ENCODE data around the gene KPNB1.
A peak's percentile ranks its signal among the peaks of the same experiment; 100 is the strongest.

Gene KPNB1

DNA sequence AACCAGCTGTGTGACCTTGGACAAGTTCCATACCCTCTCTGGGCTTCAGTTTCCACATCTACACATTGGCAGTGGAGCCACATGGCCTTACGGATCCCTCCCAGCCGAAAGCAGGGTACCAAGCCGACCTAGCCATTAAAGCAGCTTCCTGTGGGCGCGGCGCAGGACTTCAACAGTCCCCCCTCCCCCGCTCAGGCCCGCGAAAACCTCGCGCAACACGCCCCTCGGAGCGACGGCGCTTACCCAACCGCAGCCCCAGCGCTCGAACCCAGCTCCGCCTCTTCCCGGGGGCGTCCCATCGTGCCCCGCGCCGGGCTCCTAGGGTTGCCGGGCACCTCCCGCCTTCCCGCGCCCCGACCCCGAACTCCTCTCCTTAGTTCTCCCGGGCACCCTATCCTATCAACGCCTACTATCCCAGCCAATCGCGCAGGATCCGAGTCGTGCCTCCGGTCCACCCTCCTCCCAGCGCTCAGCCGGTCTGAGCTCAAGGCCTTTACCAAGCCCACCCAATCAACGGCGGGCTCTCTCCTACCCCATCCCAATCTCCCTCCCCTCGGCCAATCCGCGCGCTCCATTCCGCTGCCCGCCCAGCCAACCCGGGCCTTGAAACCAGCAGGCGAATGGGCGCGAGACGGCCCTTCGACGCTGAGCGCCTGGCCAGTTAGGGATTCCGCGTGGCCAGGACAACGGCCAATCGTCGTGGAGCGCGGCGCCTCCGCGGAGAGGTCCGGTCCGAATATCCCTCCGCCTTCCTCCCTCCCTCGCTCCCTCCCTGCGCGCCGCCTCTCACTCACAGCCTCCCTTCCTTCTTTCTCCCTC is at the start of gene KPNB1:
Gene KPNB1 (plus strand): TSS at position 767 of the 819 bp plus-strand sequence. CDS start 326 bp downstream, outside the sequence.
- Mint-ChIP-seq H3K27ac (peak within 1 kb of the TSS; percentile 98), H3K4me3 (peak within 1 kb of the TSS; percentile 95), H3K9me3 (no peaks in the 10 kb centered on the region), H3K27me3 (no peaks in the 10 kb centered on the region), H3K4me1 (ENCODE audit: low read depth) (peaks cover 58% of the 10 kb centered on the region), H3K36me3 (ENCODE audit: low read depth) (peaks cover 36% of the 10 kb centered on the region)

DNA sequence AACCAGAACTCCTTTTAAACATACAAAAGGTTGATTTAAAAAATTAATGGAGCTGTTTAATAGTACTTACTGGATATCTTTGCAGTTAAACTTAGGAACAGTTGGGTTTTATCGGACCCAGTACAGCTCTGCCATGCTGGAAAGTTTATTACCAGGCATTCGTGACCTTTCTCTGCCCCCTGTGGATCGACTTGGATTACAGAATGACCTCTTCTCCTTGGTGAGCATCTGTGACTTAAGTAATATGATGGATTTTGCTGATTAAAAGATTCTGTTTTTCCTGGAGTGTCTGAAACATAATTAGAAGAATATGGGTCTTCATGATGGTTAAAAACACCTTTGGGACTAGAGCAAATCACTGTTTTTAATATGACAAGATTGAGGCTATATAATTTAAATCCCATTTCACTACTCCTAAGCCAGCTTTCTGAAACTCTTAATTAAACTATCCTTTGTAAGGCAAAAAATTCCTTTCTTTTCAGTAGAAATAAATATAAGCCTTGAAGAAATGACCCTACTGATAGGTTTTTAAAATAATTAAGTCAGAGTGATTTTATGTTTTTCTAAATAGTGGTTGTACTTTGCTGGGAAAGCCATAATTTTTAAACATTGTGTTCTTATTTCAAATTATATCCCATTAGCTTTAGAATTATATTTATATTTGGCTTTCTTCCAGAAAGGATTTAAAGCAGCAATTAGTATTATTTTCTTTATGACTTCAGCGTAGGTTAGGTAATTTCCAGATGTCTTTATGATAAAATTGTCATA is 45.7 kb upstream of the KPNB1 start:
- H3K27ac Mint-ChIP-seq = no peak overlapping the region
- H3K4me3 Mint-ChIP-seq = no peak overlapping the region
- no peaks in the 10 kb centered on the region for H3K4me1 Mint-ChIP-seq (ENCODE audit: low read depth)
- H3K36me3 Mint-ChIP-seq (ENCODE audit: low read depth) = peaks cover 64% of the 10 kb centered on the region
- no peaks in the 10 kb centered on the region for H3K9me3 Mint-ChIP-seq
- H3K27me3 Mint-ChIP-seq = no peaks in the 10 kb centered on the region

DNA sequence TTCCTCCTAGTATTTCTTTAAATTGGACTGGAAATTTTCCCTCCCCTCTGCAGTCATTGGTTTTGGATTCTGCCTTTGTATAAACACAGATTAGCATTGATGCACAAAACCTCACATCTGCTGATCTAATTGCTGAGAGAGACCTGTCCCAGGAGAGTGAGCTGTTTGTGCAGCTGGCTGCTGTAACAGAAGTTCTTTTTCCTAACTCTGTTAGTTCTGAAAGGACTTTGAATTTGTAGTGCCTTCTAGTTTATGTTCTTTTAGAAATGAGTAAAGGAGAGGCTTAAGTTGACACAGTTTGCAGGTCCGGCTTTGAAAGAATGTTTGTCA is 45.2 kb upstream of the KPNB1 start:
- no peaks in the 10 kb centered on the region for H3K4me1 Mint-ChIP-seq (ENCODE audit: low read depth)
- no peaks in the 10 kb centered on the region for H3K27me3 Mint-ChIP-seq
- peaks cover 64% of the 10 kb centered on the region for H3K36me3 Mint-ChIP-seq (ENCODE audit: low read depth)
- H3K27ac Mint-ChIP-seq = no peak overlapping the region
- no peaks in the 10 kb centered on the region for H3K9me3 Mint-ChIP-seq
- H3K4me3 Mint-ChIP-seq = no peak overlapping the region

DNA sequence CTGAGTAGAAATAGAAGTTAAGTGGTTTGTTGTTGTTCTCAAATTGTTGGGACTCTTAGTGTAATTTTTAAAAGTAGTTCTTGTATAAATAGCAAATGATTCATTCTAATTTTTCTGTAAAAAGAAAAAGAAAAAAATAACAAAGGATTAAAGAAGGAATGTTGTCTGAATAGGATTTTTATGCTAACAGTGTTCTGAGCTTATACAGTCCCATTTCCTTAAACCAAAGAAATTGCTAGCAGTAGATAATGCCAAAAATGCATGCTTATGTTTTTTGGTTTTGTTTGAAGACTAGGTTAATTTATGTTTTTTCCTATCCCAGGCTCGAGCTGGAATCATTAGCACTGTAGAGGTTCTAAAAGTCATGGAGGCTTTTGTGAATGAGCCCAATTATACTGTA is 44.7 kb upstream of the KPNB1 start:
- Mint-ChIP-seq H3K27ac (no peak overlapping the region), H3K4me1 (ENCODE audit: low read depth) (no peaks in the 10 kb centered on the region), H3K9me3 (no peaks in the 10 kb centered on the region), H3K27me3 (no peaks in the 10 kb centered on the region), H3K36me3 (ENCODE audit: low read depth) (peaks cover 67% of the 10 kb centered on the region), H3K4me3 (no peak overlapping the region)

DNA sequence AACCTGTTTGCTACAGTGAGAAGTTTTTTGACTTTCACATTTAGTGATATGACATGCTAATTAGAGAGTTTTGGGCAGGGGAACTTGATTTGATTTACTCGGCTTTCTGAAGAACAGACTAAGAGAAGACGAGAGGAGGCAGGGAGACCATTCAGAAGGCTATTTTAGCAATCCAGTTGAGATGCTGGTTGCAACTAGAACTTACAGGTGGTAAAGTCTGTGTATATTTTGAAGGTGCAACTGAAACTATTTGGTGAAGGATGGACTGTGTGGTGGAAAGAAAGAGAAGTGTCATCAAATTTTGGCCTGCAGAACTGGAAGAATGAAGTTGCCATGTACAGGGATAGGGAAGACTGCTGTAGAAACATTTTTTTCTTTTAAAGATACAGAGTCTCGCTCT is 42.2 kb upstream of the KPNB1 start:
- Mint-ChIP-seq H3K4me3 (no peak overlapping the region), H3K4me1 (ENCODE audit: low read depth) (no peaks in the 10 kb centered on the region), H3K27me3 (no peaks in the 10 kb centered on the region), H3K27ac (peak overlapping the region; percentile 12), H3K36me3 (ENCODE audit: low read depth) (peaks cover 59% of the 10 kb centered on the region), H3K9me3 (no peaks in the 10 kb centered on the region)

DNA sequence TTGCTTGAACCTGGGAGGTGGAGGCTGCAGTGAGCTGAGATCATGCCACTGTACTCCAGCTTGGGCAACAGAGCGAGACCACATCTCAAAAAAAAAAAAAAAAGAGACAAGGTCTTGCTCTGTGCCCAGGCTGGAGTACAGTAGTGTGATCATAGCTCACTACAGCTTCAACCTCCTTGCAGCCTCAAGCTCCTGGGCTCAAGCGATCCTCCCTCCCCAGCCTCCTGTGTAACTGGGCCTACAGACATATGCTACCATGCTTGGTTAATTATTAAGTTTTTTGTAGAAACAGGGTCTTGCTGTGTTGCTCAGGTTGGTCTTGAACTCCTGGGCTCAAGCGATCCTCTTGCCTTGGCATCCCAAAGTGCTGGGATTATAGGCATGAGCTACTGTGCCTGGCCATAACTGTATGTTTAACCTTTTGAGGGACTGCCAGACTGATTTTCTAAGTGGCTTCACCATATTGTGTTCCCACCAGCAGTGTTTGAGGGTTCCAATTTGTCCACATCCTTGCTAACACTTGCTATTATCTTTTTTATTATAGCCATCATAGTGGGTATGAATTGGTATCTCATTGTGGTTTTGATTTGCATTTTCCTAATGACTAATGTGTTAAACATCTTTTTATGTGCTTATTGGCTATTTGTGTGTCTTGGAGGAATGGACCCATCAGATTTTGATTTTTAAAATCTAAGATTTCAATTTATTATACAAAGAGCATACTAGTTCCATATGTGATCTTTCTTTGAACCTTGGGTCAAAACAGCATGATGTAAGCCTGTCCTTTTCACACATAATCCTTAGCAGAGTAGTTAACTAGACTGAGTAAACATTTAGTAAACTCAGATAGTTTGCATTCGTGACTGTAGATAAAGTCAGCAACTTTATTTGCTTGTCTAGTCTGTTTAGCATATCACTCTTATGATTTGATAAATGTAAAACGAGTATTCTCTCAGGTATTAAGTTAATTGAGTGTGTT is 38.1 kb upstream of the KPNB1 start:
- Mint-ChIP-seq H3K4me3 (no peak overlapping the region), H3K9me3 (no peaks in the 10 kb centered on the region), H3K36me3 (ENCODE audit: low read depth) (peaks cover 43% of the 10 kb centered on the region), H3K27ac (no peak overlapping the region), H3K4me1 (ENCODE audit: low read depth) (peaks cover 4% of the 10 kb centered on the region), H3K27me3 (no peaks in the 10 kb centered on the region)

DNA sequence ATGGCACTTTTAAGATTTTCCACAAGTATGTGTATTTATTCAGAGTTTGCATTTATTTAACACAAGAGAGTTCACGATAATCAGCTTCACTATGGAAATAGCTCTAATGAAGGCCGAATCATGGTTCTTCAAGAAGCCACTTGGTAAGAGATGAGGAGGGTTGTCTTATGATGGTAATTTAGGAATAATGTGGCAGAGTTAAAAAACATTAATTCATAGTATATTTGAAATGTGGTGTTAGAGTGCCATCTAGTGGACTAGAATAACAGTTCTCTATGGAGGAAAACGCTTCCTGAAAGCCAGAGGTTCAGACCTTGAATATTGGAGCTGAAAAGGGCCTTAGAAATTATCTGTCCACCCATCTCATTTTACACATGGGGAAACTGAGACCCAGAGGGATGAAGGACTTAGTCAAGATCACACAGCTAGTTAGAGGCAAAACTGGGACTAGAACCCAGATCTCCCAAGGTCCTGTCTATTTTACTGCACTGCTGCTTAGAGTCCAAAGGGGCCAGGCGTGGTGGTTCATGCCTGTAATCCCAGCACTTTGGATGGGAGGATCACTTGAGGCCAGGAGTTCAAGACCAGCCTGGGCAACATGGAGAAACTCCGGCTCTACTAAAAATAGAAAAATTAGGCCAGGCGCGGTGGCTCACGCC is 33.8 kb upstream of the KPNB1 start:
- no peaks in the 10 kb centered on the region for H3K27me3 Mint-ChIP-seq
- peaks cover 25% of the 10 kb centered on the region for H3K4me1 Mint-ChIP-seq (ENCODE audit: low read depth)
- H3K36me3 Mint-ChIP-seq (ENCODE audit: low read depth) = peaks cover 45% of the 10 kb centered on the region
- no peak overlapping the region for H3K4me3 Mint-ChIP-seq
- H3K9me3 Mint-ChIP-seq = no peaks in the 10 kb centered on the region
- peak overlapping the region; percentile 58 for H3K27ac Mint-ChIP-seq

DNA sequence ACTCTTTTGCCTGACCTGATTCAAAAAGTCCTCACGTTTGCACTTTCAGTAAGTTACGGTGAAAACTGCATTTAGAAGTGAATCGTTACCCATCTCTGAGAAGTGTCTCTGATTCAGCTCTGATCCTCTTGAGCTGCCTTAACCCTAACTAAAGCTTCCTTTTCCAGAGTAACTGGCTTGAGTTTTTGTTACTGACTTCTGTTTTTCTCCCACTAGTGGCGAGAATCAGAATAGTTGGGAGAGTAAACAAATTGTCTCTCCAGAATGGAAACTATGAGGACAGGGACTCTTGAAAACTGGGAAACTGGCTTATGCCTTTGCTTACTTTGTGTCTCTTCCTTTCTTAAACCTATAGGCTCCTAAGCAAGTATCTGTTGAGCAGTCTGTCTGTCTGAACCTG is 31.3 kb upstream of the KPNB1 start:
- peaks cover 56% of the 10 kb centered on the region for H3K36me3 Mint-ChIP-seq (ENCODE audit: low read depth)
- H3K27me3 Mint-ChIP-seq = no peaks in the 10 kb centered on the region
- no peak overlapping the region for H3K4me3 Mint-ChIP-seq
- H3K4me1 Mint-ChIP-seq (ENCODE audit: low read depth) = peaks cover 29% of the 10 kb centered on the region
- no peaks in the 10 kb centered on the region for H3K9me3 Mint-ChIP-seq
- H3K27ac Mint-ChIP-seq = peak overlapping the region; percentile 4

DNA sequence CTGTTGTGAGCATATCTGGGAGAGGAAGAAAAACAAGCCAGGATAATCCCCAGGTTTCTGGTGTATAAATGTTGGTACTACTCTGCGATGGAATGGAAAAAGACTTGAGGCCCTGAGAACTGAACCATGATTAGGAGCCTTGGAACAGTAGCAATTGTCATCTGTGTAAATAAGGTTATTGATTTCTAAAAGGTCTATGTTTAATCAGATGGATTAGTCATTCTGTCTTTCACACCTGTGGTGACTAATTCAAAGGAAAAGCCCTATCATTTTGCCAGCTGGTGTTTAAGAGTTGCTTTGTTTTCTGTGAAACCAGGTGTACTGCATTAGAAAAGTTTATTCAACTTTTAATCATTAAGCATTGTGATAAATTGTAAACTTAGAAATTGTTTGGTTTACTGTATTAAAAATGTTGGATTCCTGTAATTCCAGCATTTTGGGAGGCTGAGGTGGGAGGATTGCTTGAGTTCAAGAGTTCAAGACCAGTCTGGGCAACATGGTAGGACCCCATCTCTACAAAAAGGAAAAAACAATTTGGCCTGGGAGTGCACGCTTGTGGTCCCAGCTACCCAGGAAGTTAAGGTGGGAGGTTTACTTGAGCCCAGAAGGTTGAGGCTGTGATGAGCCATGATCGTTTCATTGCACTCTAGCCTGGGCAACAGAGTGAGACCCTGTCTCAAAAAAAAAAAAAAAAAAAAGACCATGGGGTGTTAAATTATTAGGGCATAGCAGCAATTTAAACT is 29.0 kb upstream of the KPNB1 start:
- H3K36me3 Mint-ChIP-seq (ENCODE audit: low read depth) = peaks cover 62% of the 10 kb centered on the region

DNA sequence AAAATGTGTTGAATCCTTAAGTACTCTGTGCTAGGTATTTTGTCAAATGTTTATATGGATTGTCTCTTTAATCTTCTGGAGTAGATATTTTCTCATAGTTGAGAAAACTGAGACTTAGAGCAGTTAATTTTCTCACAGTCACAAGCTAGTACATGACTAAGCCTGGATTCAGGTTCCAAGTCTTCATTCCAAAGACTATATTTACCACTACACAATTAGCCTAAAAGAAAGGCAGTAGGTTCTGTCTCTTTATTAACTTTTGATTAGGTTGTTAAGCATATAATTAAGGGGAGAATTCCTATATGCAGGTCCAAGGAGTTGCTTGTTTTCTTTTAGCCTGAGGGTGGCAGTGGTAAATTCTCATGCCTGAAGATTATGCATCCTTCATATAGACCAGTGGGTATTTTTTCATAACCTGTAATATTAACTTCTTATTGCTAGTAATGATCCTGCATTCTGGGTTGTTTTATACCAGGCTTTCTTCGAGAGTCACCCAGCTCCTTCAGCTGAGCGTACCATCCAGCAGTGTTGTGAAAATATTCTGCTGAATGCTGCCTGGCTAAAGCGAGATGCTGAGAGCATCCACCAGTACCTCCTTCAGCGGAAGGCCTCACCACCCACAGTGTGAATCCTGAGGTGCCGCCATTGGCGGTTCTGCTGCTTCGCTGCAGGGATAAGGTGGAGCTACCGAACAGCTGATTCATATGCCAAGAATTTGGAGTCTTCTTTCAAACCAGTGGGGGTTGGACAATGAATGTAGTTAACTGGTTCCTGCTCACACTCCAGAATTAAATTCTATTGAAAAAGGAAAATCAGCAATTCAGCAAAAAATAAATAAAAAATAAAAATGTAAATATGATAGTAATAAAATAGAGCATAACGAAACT is 28.2 kb upstream of the KPNB1 start:
- H3K36me3 Mint-ChIP-seq (ENCODE audit: low read depth) = peaks cover 62% of the 10 kb centered on the region
- no peaks in the 10 kb centered on the region for H3K9me3 Mint-ChIP-seq
- peak overlapping the region; percentile 43 for H3K27ac Mint-ChIP-seq
- H3K27me3 Mint-ChIP-seq = no peaks in the 10 kb centered on the region
- peaks cover 25% of the 10 kb centered on the region for H3K4me1 Mint-ChIP-seq (ENCODE audit: low read depth)
- H3K4me3 Mint-ChIP-seq = no peak overlapping the region

More for the DNA sequence above, 29.0 kb upstream of the KPNB1 start:
- H3K27ac Mint-ChIP-seq = peak overlapping the region; percentile 76
- peaks cover 29% of the 10 kb centered on the region for H3K4me1 Mint-ChIP-seq (ENCODE audit: low read depth)
- no peaks in the 10 kb centered on the region for H3K9me3 Mint-ChIP-seq
- H3K27me3 Mint-ChIP-seq = no peaks in the 10 kb centered on the region
- no peak overlapping the region for H3K4me3 Mint-ChIP-seq

DNA sequence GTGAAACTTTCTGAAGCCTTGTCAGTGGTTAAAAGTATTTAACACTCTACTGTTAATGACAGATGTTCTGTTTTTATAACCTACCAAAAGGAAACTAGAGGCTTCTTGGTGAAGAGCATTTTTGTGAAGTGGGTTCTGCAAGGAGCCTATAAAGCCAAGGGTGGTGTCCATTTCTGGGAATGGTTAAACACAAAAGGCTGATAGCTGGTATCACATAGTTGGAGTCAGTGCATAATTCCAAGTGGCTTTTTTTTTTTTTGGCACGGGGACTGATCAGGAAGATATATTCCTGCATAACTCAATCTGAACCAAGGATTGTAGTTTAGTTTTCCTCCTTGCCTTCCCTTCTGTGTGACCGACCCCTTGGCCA is 27.6 kb upstream of the KPNB1 start:
- no peaks in the 10 kb centered on the region for H3K9me3 Mint-ChIP-seq
- H3K36me3 Mint-ChIP-seq (ENCODE audit: low read depth) = peaks cover 63% of the 10 kb centered on the region
- no peak overlapping the region for H3K4me3 Mint-ChIP-seq
- peaks cover 25% of the 10 kb centered on the region for H3K4me1 Mint-ChIP-seq (ENCODE audit: low read depth)
- H3K27me3 Mint-ChIP-seq = no peaks in the 10 kb centered on the region
- H3K27ac Mint-ChIP-seq = no peak overlapping the region

DNA sequence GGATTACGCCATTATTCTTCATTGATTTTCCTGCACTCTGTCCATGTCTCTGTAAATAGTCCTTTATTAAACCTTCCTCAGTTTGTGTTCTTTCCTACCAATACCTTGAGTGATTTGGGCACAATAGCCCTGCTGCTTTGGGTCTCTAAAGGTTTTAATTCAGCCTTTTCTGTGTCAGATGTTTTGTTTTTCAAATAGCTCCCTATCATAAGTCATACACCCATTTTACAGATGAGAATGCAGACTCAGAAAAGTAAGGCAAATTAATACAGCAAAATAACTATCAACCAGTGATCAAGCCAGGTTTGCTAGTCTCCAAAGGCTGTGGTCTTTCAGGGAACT is 25.0 kb upstream of the KPNB1 start:
- Mint-ChIP-seq H3K4me1 (ENCODE audit: low read depth) (peaks cover 17% of the 10 kb centered on the region), H3K27ac (peak overlapping the region; percentile 24), H3K9me3 (no peaks in the 10 kb centered on the region), H3K4me3 (no peak overlapping the region), H3K27me3 (no peaks in the 10 kb centered on the region), H3K36me3 (ENCODE audit: low read depth) (peaks cover 46% of the 10 kb centered on the region)

DNA sequence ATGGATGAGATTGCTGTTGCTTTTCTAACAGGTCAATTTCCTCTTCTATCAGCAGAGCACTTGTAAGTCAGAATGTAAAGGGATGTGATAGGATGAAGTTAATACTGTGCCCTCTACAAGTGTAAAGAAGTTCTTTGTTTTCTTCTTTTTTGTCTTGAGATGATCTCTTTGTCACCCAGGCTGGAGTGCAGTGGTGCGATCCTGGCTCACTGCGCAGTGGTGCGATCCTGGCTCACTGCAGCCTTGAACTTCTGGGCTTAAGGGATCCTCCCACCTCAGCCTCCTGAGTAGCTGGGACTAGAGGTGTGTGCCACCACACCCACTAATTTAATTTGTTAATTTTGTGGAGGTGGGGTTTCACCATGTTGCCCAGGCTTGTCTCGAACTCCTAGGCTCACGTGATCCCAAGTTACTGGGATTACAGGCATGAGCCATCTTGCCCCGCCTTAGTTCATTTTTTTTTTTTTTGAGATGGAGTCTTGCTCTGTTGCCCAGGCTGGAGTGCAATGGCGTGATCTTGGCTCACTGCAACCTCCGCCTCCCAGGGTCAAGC is 21.6 kb upstream of the KPNB1 start:
- Mint-ChIP-seq H3K36me3 (ENCODE audit: low read depth) (peaks cover 21% of the 10 kb centered on the region), H3K27me3 (no peaks in the 10 kb centered on the region), H3K4me3 (no peak overlapping the region), H3K4me1 (ENCODE audit: low read depth) (no peaks in the 10 kb centered on the region), H3K27ac (no peak overlapping the region), H3K9me3 (no peaks in the 10 kb centered on the region)

All from stimulated activated naive CD8-positive, alpha-beta T cell treated with anti-CD3 and anti-CD28 coated beads, Interleukin-15, Interleukin-2, amounts not matched to agents 100 ng/mL and 50 ng/mL, for 24 hours (primary cell).